ENCODE results near the gene MPDU1. TPM values are rescaled to one million over a fixed set of nuclear protein-coding genes. Genes with fewer than 3 reads are reported as not detected.
A peak's percentile ranks its signal among the peaks of the same experiment; 100 is the strongest.

The MPDU1 gene
- total RNA-seq, 6 experiments from 2014 or later = 59.2 to 91.2 (median 68.6) TPM

- TF ChIP-seq, protein P1, sequence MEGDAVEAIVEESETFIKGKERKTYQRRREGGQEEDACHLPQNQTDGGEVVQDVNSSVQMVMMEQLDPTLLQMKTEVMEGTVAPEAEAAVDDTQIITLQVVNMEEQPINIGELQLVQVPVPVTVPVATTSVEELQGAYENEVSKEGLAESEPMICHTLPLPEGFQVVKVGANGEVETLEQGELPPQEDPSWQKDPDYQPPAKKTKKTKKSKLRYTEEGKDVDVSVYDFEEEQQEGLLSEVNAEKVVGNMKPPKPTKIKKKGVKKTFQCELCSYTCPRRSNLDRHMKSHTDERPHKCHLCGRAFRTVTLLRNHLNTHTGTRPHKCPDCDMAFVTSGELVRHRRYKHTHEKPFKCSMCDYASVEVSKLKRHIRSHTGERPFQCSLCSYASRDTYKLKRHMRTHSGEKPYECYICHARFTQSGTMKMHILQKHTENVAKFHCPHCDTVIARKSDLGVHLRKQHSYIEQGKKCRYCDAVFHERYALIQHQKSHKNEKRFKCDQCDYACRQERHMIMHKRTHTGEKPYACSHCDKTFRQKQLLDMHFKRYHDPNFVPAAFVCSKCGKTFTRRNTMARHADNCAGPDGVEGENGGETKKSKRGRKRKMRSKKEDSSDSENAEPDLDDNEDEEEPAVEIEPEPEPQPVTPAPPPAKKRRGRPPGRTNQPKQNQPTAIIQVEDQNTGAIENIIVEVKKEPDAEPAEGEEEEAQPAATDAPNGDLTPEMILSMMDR (IDR thresholded peaks at IDR 0.05) = no peak
- Mint-ChIP-seq H3K36me3 (ENCODE audit: low read depth) (no peaks in the 10 kb centered on the region; the same call in 1 of the 2 replicates), H3K4me3 (no peak overlapping the region), H3K27me3 (ENCODE audit: insufficient read depth) (peaks cover 5% of the 10 kb centered on the region; the same call in 1 of the 2 replicates), H3K9me3 (no peaks in the 10 kb centered on the region), H3K4me1 (ENCODE audit: low read depth) (peaks cover 17% of the 10 kb centered on the region), H3K27ac (no peak overlapping the region)
- no peak for DNase-seq
Observed at GRCh38 chr17:7553356-7553755, 30.3 kb upstream of the MPDU1 start.

DNA sequence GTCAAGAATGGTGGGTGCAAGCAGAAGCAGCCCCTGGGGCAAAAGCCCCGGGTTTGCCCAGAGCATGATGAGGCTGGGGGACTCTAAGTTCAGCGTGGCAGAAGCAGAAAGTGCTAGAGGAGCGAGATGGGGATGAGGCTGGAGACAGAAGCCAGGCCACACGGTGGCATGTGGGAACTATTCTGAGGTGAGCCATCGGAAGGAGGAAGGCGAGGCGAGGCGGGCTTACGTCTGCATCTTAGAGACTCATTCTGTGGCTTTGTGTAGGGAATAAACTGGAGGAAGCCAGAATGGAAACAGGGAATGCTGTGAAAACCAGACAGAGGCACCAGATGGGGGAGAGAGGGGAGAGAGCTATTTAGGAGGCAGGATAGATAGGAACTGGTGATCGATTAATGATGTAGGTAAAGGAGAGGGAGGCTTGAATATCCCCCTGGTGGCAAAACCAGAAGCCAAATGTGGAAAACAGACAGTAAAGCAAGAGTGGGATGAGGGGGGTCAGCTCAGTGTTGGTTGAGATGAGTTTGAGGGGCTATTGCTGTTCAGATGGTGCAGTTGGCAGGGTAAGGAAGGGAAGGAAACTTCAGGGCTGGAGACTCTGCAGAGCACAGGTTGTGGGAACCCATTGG, 28.2 kb upstream of the MPDU1 start:
- TF ChIP-seq, protein P1 (IDR thresholded peaks at IDR 0.05) = peak; percentile 34
- Mint-ChIP-seq H3K9me3 (no peaks in the 10 kb centered on the region), H3K4me3 (no peak overlapping the region), H3K27me3 (ENCODE audit: insufficient read depth) (peaks cover 5% of the 10 kb centered on the region), H3K4me1 (ENCODE audit: low read depth) (peaks cover 22% of the 10 kb centered on the region), H3K36me3 (ENCODE audit: low read depth) (no peaks in the 10 kb centered on the region; the same call in 1 of the 2 replicates), H3K27ac (no peak overlapping the region)
- DNase-seq = no peak

- TF ChIP-seq, protein P1 (IDR thresholded peaks at IDR 0.05) = no peak
- Mint-ChIP-seq H3K4me3 (no peak overlapping the region), H3K27me3 (ENCODE audit: insufficient read depth) (peaks cover 8% of the 10 kb centered on the region), H3K9me3 (no peaks in the 10 kb centered on the region), H3K36me3 (ENCODE audit: low read depth) (no peaks in the 10 kb centered on the region; the same call in 1 of the 2 replicates), H3K4me1 (ENCODE audit: low read depth) (peaks cover 29% of the 10 kb centered on the region), H3K27ac (no peak overlapping the region)
- no peak for DNase-seq
Observed at GRCh38 chr17:7556627-7557026, 27.0 kb upstream of the MPDU1 start.

DNA sequence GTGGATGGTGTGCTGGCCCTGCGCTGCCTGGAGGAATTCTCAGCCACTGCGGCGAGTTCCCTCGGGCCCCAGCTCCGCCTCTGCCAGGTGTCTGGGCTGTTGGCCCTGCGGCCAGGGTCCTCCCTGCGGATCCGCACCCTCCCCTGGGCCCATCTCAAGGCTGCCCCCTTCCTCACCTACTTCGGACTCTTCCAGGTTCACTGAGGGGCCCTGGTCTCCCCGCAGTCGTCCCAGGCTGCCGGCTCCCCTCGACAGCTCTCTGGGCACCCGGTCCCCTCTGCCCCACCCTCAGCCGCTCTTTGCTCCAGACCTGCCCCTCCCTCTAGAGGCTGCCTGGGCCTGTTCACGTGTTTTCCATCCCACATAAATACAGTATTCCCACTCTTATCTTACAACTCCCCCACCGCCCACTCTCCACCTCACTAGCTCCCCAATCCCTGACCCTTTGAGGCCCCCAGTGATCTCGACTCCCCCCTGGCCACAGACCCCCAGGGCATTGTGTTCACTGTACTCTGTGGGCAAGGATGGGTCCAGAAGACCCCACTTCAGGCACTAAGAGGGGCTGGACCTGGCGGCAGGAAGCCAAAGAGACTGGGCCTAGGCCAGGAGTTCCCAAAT, 26.4 kb upstream of the MPDU1 start:
- no peak for DNase-seq
- Mint-ChIP-seq H3K27ac (no peak overlapping the region; the same call in 1 of the 2 replicates), H3K27me3 (ENCODE audit: insufficient read depth) (peaks cover 8% of the 10 kb centered on the region), H3K9me3 (no peaks in the 10 kb centered on the region), H3K4me1 (ENCODE audit: low read depth) (peaks cover 29% of the 10 kb centered on the region), H3K4me3 (no peak overlapping the region), H3K36me3 (ENCODE audit: low read depth) (peaks cover under 1% of the 10 kb centered on the region; the same call in 1 of the 2 replicates)
- TF ChIP-seq, protein P1 (IDR thresholded peaks at IDR 0.05) = no peak

GRCh38 chr17:7557775-7558543, 25.7 kb upstream of the MPDU1 start:
- TF ChIP-seq, protein P1 (IDR thresholded peaks at IDR 0.05) = no peak
- H3K4me3 Mint-ChIP-seq = peak overlapping the region; percentile 62
- DNase-seq = no peak
- H3K36me3 Mint-ChIP-seq (ENCODE audit: low read depth) = peaks cover 8% of the 10 kb centered on the region
- no peaks in the 10 kb centered on the region for H3K9me3 Mint-ChIP-seq
- peaks cover 35% of the 10 kb centered on the region for H3K4me1 Mint-ChIP-seq (ENCODE audit: low read depth)
- H3K27ac Mint-ChIP-seq = peak overlapping the region; percentile 83
- peaks cover 8% of the 10 kb centered on the region for H3K27me3 Mint-ChIP-seq (ENCODE audit: insufficient read depth)

All from HFFc6 (cell line).